GM19455 (cell line): ENCODE measurements around the gene AGPAT3.

Experiments used
- ATAC-seq: cut with Tn5 transposase; IDR thresholded peaks from one replicate; pipeline ENCODE4 v1.9.1; 2021; ENCODE audit not compliant: unreplicated experiment

The AGPAT3 gene

GRCh38 chr21:43934716-43935705 lies 70.0 kb downstream of the AGPAT3 start:
- ATAC-seq, result no peak

GRCh38 chr21:43935711-43936110 lies 70.7 kb downstream of the AGPAT3 start:
- ATAC-seq, result no peak

DNA sequence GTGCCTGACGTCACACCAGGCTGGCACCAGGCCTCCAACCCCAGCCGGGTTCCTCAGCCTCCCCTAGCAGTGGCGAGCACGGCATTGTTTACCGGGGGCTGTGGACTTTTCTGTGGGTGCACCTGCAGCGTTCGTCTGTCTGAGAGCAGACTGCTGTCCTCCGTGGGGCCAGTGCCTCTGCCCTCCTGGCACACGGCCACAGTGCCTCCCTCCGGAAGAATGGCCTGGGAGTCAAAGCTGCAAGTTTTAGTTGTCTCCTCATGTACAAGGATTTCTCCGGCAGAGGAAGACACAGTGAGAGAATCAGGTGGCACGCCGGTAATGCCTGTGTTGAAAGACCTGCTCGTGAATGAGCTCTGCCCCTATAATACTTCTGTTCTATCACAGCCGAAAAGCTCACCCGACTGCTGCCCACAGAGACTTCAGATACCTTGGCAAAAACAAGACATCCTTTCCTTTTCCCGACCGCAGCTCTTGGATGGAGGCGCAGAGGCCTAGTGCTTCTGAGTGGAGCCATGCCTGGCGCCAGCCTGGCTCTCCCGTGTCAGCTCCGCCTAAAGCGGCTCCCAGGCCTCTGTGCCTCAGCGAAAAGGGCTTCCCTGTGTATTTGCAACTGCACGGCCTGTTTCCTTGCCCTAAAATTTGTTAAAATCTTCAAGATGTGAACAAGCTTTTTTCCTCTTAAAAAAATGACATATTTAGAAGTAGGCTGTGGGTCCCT lies 71.4 kb downstream of the AGPAT3 start:
- no peak for ATAC-seq

DNA sequence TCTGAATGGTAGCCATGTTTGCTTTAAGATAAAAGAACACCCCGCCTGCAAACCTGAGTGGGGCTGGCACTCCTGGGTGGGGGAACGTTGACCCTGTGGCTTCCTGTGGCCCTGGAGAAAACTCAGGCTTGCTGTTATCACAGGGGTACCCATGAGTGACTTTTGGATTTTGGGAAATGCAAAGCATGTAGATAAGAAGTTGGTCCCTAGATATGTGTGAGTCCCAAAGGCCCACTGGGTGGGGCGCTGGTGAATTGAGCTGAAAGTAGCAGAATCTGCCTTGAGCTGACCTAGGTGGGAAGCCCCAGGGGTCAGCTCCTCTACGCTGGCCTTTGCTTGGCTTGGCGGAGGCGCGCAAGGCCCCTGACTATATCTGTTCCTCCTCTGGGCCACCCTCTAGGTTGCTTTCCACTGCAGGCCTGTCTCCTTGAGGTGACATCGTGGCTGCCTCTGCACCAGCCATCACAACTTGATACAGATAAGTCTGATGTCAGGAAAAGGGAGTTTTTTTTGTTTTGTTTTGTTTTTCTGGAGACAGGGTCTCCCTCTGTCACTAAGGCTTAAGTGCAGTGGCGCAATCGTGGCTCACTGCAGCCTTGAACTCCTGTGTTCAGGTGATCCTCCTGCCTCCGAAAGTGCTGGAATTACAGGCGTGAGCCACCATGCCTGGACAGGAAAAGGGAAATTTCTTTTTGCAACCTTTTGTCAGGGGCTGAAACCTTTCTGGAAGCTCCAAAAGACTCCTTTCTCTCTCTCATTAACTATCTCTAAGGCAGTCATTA lies 72.2 kb downstream of the AGPAT3 start:
- no peak for ATAC-seq

DNA sequence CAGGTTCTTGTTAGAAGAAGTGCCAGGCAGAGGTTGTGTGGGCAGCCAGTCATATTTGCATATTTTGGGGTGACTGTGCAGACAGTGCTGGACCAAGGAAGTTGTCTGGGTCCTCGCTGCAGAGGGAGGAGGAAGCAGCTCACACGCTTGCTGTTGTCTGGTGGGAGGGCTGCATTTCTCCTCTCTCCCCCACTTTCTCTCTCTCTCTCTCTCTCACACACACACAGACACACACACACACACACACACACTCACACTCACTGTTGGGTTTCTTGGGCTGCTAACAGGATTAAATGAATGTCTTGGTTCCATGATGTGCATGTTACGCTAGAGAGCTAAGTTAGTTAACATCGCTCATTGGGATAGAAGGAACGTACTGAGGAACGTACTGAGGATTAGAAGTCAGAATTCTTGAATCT lies 72.9 kb downstream of the AGPAT3 start:
- ATAC-seq, result no peak

- peak; percentile 74 for ATAC-seq
These were observed 73.9 kb downstream of the AGPAT3 start for GRCh38 chr21:43938751-43939442.

DNA sequence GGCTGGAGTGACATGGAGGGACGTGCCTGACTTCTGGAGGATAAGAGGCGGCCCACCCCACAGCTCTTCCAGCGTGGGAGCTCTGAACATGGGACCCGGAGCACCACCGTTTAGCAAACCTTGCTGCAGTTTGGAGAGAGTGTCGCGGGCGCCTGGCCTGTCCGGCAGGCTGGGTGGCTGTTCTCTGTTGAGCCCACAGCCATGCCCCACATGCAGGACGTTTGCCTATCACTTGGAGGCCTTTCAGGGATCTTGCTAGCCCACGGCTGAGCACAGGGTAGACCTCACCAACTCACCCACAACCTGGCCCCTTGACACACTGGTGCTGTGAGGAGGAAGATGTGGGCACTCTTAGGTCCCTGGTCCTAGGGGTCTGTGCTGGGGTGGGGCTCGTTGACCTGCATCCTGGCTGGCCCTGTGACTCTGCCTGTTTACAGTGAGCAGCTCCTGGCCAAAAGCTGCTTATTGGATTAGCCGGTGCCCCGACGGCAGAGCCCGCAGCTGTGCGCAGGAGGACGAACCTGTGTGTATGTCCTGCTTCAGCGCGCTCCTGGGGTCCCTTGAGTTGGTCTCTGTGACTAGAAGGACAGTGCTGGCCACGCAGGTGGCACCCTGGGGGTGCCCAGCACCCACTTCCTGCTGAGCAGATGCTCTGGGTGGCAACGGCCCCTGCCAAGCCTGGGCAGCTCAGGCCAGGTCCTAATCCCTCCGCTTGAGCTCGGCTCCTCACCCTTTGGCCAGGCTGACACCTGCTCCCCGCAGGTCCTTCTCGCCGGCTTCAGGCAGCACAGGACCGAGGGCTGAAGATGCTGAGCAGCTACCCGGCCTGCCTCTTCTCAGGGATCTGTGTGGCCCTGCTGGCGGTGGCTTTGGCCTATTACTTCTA lies 74.7 kb downstream of the AGPAT3 start:
- ATAC-seq, result no peak

DNA sequence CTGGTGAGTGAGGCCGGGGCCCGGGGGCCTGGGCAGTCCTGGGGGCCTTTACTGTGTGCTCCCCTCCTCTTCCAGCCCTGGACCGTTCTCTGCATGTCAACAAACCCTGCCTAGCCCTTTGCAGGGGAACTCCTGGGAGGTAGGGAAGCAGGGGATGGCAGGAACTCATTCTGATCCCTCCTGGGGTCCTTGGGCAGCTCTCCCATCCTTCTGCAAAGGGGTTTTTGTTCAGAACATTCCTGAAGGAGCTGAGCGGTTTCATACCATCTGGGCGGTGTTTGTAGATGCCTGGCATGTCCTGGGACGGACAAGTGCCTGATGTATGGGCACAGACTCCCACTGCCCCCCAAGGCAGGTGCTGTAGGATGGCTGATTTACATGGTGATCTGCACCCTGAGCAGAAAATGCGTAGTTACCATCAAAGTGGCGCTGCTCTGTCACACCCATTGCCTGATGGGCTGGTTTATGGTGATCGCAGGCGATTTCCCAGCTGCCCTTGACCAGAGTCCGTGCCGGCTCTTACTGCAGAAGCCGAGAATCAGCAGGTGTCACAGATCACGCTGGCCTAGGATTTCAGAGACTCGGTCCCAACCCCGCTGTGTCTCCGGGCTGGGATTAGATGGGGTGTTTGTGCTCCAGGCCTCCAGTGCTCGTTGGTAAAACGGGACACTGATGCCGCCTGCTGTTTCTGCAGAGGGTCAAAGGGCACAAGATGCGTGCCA lies 75.5 kb downstream of the AGPAT3 start:
- ATAC-seq, result no peak

DNA sequence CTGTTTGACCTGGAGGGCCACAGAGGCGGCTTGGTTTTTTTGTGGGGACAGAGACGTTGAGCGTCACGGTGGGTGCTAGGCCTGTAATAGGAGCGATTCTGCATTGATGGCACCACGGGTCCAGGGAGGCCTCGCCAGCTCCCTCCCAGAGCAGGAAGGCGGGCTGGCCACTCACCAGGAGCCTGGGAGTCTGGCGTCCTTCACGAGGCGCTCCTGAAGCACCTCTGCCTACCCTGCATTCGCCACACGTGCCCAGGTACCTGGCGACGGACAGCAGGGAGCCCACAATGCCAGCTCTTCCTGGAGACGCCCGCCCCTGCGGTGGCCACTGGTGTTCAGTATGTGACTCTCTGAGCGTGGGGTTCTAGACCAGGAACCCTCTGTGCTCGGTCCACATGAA lies 77.2 kb downstream of the AGPAT3 start:
- ATAC-seq, result no peak

GRCh38 chr21:43942621-43943020 lies 77.6 kb downstream of the AGPAT3 start:
- no peak for ATAC-seq

DNA sequence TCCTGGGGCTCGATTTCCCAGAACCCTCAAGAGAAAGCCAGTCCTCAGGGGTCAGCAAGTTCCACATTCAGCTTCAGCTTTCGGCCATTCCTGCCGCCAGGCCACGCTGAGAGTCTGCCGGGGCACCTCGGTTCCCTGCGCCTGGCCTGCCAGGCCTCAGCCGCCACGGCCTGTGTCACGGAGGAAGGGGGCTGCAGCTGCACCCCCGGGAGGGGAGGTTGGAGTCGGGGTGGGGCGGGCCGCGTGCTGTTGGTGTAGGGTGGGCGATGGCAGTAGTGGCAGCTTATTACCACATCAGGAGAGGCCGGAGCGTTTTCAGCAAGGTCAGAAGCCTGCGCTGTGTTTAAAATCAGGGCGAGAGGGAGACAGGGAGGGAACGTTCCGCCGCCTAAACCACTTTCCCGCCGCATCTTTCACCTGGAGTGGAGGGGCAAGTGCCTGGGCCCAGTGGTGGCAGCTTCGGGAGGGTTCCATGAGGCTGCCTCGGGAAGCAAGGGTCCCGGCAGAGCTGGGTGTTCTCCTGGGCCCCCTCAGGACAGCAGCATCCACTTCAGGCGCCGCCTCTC lies 78.6 kb downstream of the AGPAT3 start:
- no peak for ATAC-seq

DNA sequence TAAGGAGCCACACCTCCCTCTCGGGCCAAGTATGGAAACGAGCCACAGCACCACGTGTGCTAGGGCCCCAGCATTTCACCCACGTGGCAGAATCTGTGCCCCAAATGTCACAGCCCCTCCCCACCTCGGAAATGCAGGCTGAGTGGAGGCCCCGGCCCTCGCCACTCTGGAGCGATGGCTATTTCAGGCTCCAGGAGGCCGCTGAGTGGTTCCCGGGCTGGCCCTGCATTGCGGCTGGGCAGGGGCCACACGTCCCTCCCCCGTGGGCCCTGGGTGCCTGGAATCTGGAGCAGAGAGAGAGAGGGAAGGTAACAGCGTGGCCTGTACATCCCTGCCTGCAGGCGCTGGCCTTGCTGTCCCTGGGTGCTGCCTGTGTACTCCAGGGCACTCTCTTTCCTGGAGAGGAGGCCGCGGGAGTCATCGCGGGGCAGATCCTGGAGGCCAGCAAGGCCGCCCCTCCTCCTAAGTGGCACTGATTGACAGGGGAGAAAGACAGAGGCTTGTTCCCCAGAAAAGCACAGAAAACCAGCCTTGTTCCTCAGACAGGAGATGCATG lies 79.1 kb downstream of the AGPAT3 start:
- no peak for ATAC-seq

GRCh38 chr21:43944757-43945156 lies 79.7 kb downstream of the AGPAT3 start:
- ATAC-seq, result no peak

DNA sequence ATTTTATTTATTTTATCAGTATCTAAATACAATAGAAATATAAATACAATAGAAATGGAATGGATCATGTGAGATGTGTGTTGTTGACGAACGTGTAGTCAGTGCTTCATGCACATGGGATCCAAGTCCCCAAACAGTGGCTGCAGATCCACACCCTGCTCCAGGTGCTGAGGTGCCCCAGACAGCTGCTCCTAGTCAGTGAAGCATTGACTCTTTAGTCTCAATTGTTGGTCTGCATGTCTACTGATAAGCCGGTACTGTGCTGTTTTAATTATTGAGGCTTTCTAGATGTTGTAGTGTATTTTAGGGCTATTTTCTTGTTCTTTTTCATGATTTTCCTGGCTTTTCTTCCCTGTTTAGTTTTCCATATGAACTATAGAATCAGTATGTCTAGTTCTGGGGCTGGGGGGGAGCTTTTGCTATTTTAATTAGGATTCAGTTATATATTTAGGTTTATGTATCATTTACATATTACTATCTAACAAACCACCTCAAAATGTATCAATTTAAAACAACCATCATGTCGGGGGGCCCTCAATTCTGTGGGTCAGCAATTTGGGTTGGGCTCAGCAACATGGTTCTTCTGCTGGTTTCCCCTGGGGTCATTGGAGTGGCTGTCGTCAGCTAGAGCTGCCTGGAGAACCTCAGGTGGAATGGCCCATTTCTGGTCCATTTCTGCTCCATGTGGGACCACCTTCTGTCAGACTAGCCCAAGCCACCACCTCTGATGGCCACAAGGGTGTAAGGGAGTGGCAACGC lies 83.9 kb downstream of the AGPAT3 start:
- ATAC-seq, result no peak

- no peak for ATAC-seq
These were observed 84.6 kb downstream of the AGPAT3 start for GRCh38 chr21:43949499-43950208.

- ATAC-seq, result no peak
These were observed 85.5 kb downstream of the AGPAT3 start for GRCh38 chr21:43950481-43950880.

DNA sequence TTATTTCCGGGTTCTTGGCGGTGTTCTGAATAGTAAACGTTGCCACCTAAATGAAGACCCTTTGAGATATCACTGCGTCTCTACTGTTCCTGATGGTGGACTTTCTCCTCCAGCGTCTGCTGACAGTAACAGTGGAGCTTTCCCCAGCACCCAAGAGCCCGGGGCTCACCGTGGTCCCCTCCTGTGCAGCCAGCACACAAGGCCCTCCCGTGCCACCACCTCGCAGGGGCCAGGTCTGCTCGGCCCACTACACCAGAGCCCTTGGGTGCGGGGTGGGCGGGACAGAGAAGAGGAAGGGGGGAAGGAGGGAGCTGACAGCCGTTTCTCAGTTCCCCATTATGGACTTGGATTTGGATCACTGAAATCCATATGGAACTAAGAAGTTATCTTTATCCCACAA lies 85.9 kb downstream of the AGPAT3 start:
- no peak for ATAC-seq
